Measurements from ENCODE around the gene BOLA3.
"Not testable (repeated sequence)": the region's sequence is repeated elsewhere in the genome, so short reads cannot be mapped to it uniquely, and the experiment has no call there.

BOLA3 gene

GRCh38 chr2:74101574-74102300 lies 46.0 kb downstream of the BOLA3 start:
- no peak for DNase-seq

GRCh38 chr2:74100254-74101216 lies 47.2 kb downstream of the BOLA3 start:
- no peak for DNase-seq

GRCh38 chr2:74099835-74100234 lies 47.9 kb downstream of the BOLA3 start:
- DNase-seq: no peak

GRCh38 chr2:74099271-74099670 lies 48.4 kb downstream of the BOLA3 start:
- no peak for DNase-seq

- no peak for DNase-seq
Measured at GRCh38 chr2:74097574-74097973, 50.1 kb downstream of the BOLA3 start.

GRCh38 chr2:74096052-74096451 lies 51.7 kb downstream of the BOLA3 start:
- DNase-seq: no peak

- DNase-seq: no peak
Measured at GRCh38 chr2:74095632-74096031, 52.1 kb downstream of the BOLA3 start.

- no peak for DNase-seq
Measured at GRCh38 chr2:74094291-74094690, 53.4 kb downstream of the BOLA3 start.

GRCh38 chr2:74093840-74094239 lies 53.9 kb downstream of the BOLA3 start:
- DNase-seq: no peak

DNA sequence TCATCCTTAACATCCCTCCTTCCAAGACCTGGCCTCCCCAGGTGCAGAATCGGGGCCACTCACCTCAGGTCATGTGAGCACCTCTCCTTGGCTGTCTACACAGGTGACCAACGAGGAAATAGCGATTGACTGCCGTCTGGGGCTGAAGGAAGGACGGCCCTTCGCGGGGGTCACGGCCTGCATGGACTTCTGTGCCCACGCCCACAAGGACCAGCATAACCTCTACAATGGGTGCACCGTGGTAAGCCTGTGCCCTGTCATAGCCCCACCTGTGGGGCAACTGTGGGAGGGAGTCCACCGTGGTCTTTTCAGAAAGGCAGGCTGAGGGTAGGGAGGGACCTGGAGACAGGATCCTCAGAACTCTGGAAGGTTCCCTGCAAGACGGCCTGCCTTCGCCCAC lies 54.3 kb downstream of the BOLA3 start:
- DNase-seq: no peak

DNA sequence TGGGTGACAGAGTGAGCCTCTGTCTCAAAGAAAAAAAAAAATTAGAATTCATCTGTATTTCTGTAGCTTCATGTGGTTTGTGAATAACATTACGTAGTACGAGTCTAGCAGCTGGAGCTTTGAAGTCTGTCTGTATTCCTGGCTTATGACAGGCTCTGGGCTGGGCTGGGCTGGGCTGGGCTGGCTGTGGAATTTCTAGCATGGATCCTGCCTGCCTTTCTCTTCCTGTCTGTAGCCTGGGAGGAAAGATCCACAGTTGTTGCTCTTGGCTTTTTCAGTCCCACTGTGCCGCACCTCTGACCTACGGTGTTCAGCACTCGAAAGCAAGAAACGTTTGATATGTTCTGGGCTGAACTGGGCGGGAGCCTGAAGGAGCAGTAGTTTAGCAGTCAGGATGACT lies 55.4 kb downstream of the BOLA3 start:
- DNase-seq: no peak

GRCh38 chr2:74091391-74091790 lies 56.3 kb downstream of the BOLA3 start:
- DNase-seq: no peak

GRCh38 chr2:74089816-74090745 lies 57.6 kb downstream of the BOLA3 start:
- DNase-seq: no peak

DNA sequence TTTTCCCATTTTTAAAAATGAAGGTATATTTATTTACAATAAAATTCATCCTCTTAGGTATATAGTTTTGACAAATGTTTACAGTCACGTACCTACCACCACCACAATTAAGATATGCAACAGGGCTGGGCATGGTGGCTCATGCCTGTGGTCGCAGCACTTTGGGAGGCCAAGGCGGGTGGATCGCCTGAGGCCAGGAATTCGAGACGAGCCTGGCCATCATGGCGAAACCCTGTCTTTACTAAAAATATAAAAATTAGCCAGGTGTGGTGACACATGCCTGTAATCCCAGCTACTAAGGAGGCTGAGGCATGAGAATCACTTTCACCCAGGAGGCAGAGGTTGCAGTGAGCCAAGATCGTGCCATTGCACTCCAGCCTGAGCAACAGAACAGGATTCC lies 59.0 kb downstream of the BOLA3 start:
- not testable (repeated sequence) for DNase-seq

DNA sequence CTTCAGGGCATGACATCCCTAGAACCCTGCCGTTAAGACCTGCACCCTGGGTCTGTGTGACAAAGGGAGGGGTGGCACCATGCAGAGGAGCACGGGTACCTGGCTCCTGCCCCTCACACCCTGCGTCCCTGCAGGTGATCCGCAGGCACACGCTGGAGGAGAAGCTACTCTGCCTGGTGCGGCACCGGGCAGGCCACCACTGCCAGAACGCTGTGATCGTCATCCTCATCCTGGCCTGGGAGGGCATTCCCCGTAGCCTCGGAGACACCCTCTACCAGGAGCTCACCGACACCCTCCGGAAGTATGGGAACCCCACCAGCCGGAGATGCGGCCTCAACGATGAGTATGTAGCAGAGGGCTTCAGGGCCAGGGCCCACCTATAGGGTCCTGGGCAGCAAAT lies 60.0 kb downstream of the BOLA3 start:
- DNase-seq: no peak

DNA sequence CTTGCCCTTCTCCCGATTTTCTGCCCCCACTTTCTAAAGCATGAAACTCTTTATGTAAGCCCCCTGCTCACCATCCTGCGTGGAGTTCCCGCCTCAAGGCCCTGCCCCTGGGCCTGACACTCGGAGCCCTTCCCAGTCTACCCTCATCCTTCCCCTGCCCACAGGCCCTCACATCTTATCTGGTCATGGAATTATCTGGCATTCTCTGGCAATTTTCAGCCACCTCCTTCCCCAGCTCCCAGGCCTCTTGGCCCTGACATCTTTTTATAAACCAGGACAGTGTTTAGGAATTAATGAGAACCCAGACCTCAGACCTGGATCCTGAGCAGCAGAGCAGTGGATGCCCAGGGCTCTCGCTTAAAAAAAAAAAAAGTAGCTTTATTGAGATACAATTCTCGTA lies 61.7 kb downstream of the BOLA3 start:
- no peak for DNase-seq

Data from amniotic stem cell (primary cell).